ENCODE data around the gene RUNX2. TPM values are rescaled to one million over a fixed set of nuclear protein-coding genes. Genes with fewer than 3 reads are reported as not detected.

Gene RUNX2
- total RNA-seq, 4 donors from 2014 or later, result 0.26 to 6.2 (median 2.1) TPM

- no peaks in the 10 kb centered on the region for H3K27me3 ChIP-seq
- no peak overlapping the region for H3K27ac ChIP-seq
- intact Hi-C loops (cut with DNase I; ENCODE audit: low total_unique reads), result no loop called here
- H3K4me1 ChIP-seq, result no peaks in the 10 kb centered on the region
- TF ChIP-seq CTCF (IDR thresholded peaks at IDR 0.05) (no peak), POLR2A (IDR thresholded peaks at IDR 0.05) (no peak)
- no peak overlapping the region for H3K4me3 ChIP-seq
- no peaks in the 10 kb centered on the region for H3K9me3 ChIP-seq
- no peak for DNase-seq
- no peaks in the 10 kb centered on the region for H3K36me3 ChIP-seq
Observed at GRCh38 chr6:45305546-45305945, 22.6 kb upstream of the RUNX2 start.

GRCh38 chr6:45310118-45310788 is 17.9 kb upstream of the RUNX2 start:
- Histone ChIP-seq H3K27me3 (no peaks in the 10 kb centered on the region), H3K4me1 (no peaks in the 10 kb centered on the region), H3K27ac (no peak overlapping the region), H3K4me3 (no peak overlapping the region), H3K36me3 (no peaks in the 10 kb centered on the region), H3K9me3 (no peaks in the 10 kb centered on the region)
- no peak for DNase-seq
- no peak for TF ChIP-seq CTCF (IDR thresholded peaks at IDR 0.05)
- no peak for TF ChIP-seq POLR2A (IDR thresholded peaks at IDR 0.05)
- intact Hi-C loops (cut with DNase I; ENCODE audit: low total_unique reads), result no loop called here

GRCh38 chr6:45314146-45314545 is 14.0 kb upstream of the RUNX2 start:
- TF ChIP-seq POLR2A (IDR thresholded peaks at IDR 0.05) (no peak), CTCF (IDR thresholded peaks at IDR 0.05) (no peak)
- intact Hi-C loops (cut with DNase I; ENCODE audit: low total_unique reads), result no loop called here

GRCh38 chr6:45320349-45320748 is 7.8 kb upstream of the RUNX2 start:
- H3K36me3 ChIP-seq, result no peaks in the 10 kb centered on the region
- H3K9me3 ChIP-seq, result no peaks in the 10 kb centered on the region
- no peak overlapping the region for H3K4me3 ChIP-seq
- intact Hi-C loops (cut with DNase I; ENCODE audit: low total_unique reads), result no loop called here
- TF ChIP-seq CTCF (IDR thresholded peaks at IDR 0.05), result no peak
- TF ChIP-seq POLR2A (IDR thresholded peaks at IDR 0.05), result no peak
- H3K4me1 ChIP-seq, result no peaks in the 10 kb centered on the region
- no peak for DNase-seq
- no peaks in the 10 kb centered on the region for H3K27me3 ChIP-seq
- no peak overlapping the region for H3K27ac ChIP-seq

More at GRCh38 chr6:45314146-45314545, 14.0 kb upstream of the RUNX2 start:
- DNase-seq, result no peak
- no peak overlapping the region for H3K4me3 ChIP-seq
- H3K27ac ChIP-seq, result no peak overlapping the region
- H3K9me3 ChIP-seq, result no peaks in the 10 kb centered on the region
- no peaks in the 10 kb centered on the region for H3K36me3 ChIP-seq
- H3K4me1 ChIP-seq, result no peaks in the 10 kb centered on the region
- H3K27me3 ChIP-seq, result no peaks in the 10 kb centered on the region

GRCh38 chr6:45323656-45324224 is 4.4 kb upstream of the RUNX2 start:
- DNase-seq, result no peak
- Histone ChIP-seq H3K27me3 (no peaks in the 10 kb centered on the region), H3K4me3 (no peak overlapping the region), H3K36me3 (no peaks in the 10 kb centered on the region), H3K9me3 (no peaks in the 10 kb centered on the region), H3K27ac (no peak overlapping the region), H3K4me1 (no peaks in the 10 kb centered on the region)
- intact Hi-C loops (cut with DNase I; ENCODE audit: low total_unique reads), result no loop called here
- no peak for TF ChIP-seq CTCF (IDR thresholded peaks at IDR 0.05)
- TF ChIP-seq POLR2A (IDR thresholded peaks at IDR 0.05), result no peak

Measured in uterus (tissue), 4 donors.